ENCODE measurements around the gene C17orf78.
"Not testable (repeated sequence)": the region's sequence is repeated elsewhere in the genome, so short reads cannot be mapped to it uniquely, and the experiment has no call there.

The C17orf78 gene

DNA sequence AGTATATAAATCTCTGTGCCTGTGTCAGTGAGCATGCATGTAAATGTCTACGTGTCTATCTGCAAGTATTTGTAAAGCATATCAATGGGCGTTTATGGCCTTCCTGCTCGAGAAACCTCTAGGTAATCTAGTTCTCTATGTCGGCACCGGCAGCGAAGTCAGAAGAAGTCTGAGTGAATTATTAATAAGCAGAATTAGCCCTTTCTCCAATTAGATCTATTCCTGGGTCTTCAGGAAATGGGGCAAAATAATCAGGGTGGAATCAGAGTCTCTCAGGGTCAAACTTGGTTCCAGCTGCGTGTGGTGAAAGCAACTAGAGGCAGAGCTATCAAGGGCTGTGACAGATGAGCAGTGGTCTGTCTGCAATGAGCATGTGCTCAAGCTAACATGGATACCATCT lies at the start of gene C17orf78:
C17orf78 (plus strand) TSS at position 280 of the 400 bp plus-strand sequence; CDS start at position 388, 108 bp downstream.
- DNase-seq = no peak

- DNase-seq = no peak
These were observed 48.3 kb upstream of the C17orf78 start for GRCh38 chr17:37327341-37328090.

GRCh38 chr17:37338847-37339246 lies 36.9 kb upstream of the C17orf78 start:
- DNase-seq = no peak

DNA sequence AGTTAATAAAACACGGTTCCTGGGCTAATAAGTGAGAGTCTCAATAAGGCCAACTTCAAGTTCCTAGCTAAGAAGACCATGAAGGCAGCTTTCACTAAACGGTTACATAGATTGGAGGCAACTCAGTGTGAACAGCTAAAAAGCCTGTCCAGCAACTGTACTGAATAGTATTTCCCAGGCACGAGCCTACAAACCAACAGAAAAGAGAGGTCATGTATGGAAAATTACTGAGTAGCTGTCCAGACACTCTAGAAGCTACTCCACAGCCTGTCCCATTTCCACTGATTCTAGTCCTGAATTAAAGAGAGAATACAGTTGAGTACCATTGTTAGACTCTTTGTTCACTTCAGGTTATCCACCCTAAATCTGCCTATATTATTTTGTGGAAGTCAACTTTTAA lies 36.5 kb upstream of the C17orf78 start:
- no peak for DNase-seq

- no peak for DNase-seq
These were observed 35.0 kb upstream of the C17orf78 start for GRCh38 chr17:37340804-37341203.

DNA sequence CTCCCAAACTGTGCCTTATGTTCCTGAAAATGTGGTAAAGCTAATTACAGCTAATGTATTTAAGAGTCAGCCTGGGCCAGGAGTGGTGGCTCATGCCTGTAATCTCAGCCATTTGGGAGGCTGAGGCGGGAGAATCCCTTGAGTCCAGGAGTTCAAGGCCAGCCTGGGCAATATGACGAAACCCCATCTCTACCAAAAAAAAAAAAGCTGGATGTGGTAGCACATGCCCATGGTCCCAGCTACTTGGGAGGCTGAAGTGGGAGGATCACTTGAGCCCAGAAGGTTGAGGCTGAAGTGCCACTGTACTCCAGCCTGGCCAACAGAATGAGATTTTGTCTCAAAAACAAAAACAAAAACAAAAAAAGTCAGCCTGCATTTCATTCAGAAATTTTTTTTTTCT lies 33.2 kb upstream of the C17orf78 start:
- DNase-seq = no peak

GRCh38 chr17:37344519-37344918 lies 31.3 kb upstream of the C17orf78 start:
- no peak for DNase-seq

DNA sequence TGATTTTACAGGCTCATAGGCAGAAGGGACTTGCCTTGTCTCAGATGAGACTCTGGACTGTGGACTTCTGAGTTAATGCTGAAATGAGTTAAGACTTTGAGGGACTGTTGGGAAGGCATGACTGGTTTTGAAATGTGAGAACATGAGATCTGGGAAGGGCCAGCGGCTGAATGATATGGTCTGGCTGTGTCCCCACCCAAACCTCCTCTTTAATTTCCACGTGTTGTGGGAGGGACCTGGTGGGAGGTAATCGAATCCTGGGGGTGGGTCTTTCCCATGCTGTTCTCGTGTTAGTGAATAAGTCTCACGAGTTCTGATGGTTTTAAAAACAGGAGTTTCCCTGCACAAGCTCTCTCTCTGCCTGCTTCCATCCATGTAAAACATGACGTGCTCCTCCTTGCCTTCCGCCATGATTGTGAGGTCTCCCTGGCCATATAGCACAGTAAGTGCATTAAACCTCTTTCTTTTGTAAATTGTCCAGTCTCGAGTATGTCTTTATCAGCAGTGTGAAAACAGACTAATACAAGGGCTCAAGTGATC lies 28.9 kb upstream of the C17orf78 start:
- DNase-seq = not testable (repeated sequence)

DNA sequence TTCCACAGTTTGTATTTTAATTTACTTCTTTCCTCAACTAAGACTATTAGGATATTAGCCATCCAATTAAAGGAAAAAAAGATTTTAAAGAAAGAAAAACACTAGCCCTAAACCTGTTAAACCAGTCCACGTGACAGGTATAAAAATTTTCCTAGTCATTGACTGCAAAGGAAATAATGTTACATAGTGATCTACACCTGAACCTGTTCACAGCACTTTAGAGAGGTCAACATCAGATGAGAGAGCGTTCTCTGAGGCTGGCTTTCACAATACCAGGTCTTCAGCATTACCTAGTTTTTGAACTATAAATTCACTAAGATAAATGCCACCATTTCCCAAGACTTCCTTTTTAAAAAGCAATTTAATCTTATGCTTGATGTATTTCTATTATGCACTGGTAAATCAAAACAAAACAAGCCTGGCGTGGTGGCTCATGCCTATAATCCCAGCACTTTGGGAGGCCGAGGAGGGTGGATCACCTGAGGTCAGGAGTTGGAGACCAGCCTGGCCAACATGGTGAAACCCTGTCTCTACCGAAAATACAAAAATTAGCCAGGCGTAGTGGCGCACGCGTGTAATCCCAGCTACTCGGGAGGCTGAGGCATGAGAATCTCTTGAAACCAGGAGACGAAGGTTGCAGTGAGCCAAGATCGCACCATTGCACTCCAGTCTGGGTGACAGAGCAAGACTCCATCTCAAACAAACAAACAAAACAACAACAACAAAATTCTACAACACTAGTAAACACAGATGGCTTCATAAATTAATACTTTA lies 18.8 kb upstream of the C17orf78 start:
- DNase-seq = not testable (repeated sequence)

DNA sequence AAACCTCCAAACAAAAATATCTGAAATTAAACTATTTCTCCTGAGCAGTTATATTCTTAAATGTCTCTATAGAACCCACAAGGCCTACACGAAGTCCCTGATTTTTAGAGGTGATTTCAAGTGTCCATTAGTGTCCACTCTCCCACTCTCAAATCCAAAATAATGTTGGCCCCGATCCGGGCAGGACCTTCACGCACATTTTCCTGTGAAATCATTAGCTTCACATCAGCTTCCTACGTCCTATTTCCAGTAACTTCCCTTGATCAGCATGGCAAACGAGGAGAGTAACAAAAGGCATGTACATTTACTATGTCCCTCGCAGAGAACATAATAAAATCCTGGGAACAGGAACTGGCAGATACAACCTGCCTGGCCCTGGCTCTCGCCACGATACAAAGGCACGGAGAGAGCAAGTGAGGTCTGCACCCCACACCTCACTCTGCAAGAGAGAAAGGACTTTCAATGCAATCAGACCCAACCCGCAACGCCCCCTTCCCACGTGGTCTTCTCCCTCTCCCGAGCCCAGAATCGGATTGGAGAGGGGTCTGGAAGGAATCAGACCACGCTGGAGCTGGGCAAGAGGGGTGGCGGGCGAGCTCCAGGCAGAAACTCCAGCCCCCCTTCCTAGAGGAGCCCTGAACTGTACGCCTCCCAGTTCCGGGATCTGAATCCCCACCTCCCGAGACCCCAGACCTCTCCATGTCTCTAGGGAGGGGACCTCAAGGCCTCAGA lies 17.5 kb upstream of the C17orf78 start:
- DNase-seq = peak; percentile 20

- peak; percentile 86 for DNase-seq
These were observed 16.7 kb upstream of the C17orf78 start for GRCh38 chr17:37358830-37359681.

GRCh38 chr17:37359682-37360188 lies 16.1 kb upstream of the C17orf78 start:
- DNase-seq = no peak

DNA sequence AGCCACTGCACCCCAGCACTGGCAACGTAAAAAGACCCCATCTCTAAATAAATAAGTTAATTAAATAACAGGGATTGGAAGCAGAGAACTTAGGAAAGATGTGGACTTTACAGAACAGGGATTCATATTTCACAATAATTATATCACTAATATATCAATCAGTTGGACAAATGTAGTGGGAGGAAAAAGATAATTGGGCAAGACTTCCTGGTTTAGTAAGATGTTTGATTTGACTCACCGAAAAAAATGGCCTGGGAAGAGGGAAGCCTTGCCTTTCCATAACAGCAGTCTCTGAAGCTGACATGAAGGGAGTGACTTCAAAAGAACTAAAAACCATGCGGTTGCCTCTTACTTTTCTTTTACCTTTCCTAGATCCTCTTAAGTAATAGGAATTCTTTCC lies 15.2 kb upstream of the C17orf78 start:
- no peak for DNase-seq

GRCh38 chr17:37361543-37361942 lies 14.2 kb upstream of the C17orf78 start:
- DNase-seq = no peak

- DNase-seq = no peak
These were observed 10.2 kb upstream of the C17orf78 start for GRCh38 chr17:37365589-37365988.

- DNase-seq = no peak
These were observed 7.2 kb upstream of the C17orf78 start for GRCh38 chr17:37368577-37368976.

- DNase-seq = peak; percentile 47
These were observed 2.1 kb upstream of the C17orf78 start for GRCh38 chr17:37373530-37374159.

DNA sequence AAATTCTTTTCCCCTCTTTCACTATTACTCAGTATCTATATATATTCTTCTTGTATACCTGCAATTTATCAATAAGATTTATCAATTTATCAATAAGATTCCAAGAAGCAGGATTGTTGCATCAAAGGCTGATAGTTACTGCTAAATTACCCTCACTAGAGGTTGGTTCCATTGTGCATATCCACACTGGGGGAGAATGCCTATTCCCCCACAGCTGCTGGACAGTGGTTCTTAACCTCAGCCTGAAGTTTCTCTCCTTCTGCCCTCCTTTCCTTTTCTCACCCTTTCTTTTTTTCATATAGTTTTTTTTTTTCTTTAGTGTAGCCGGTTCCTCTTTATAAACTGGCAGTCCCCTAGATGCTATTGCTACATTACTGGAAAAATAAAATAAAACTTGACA lies 6.3 kb downstream of the C17orf78 start:
- no peak for DNase-seq

GRCh38 chr17:37384560-37385149 lies 8.9 kb downstream of the C17orf78 start:
- no peak for DNase-seq

DNA sequence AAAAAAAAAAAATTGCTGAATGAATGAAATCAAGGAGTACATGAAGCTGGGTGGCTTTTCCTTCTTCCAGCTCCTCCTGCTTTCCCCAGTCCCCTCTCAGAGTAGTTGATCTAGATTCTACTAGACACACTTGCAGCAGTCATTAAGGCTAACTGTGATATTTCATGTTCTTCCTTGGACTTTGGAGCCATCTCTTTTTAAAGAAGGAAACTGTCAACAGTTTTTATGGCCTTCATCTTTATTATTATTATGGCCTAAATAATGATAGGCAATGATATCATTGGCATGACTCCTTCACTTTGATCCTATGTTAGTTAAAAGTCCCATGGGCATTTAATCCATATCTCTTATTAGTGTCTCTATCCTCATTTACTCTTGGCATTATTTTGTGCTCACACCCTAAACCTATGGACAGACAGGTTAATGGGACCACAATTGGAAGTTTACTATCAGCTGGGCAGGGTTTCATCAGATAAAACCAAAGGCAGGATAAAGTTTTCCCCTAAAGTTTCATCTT lies 9.7 kb downstream of the C17orf78 start:
- no peak for DNase-seq

- DNase-seq = no peak
These were observed 10.7 kb downstream of the C17orf78 start for GRCh38 chr17:37386462-37386861.

Measured in stimulated activated CD4-positive, alpha-beta T cell treated with anti-CD3 and anti-CD28 coated beads, Interleukin-12 subunit alpha, Interleukin-12 subunit beta, amount 100 ng/mL, for 4 hours (primary cell).